Kidney epithelial cell (primary cell): ENCODE data around the gene RNF183. TPM values are rescaled to one million over a fixed set of nuclear protein-coding genes. Genes with fewer than 3 reads are reported as not detected.
A peak's percentile ranks its signal among the peaks of the same experiment; 100 is the strongest.

Source experiments
- DNase-seq: peaks from one replicate; pipeline ENCODE4 v3.0.0-alpha.2; 2010; ENCODE audit warnings: low read depth
- H3K27me3 ChIP-seq: 2 replicates; pipeline ENCODE4 v1.6.0; 2011; ENCODE audit warnings: low read length; ENCODE audit not compliant: control insufficient read depth, insufficient read depth
- H3K36me3 ChIP-seq: 2 replicates; pipeline ENCODE4 v1.5.1; 2011; ENCODE audit warnings: low read length; ENCODE audit not compliant: control insufficient read depth, insufficient read depth
- H3K4me3 ChIP-seq: 2 replicates; pipeline ENCODE4 v1.5.1; 2011; ENCODE audit warnings: low read depth, mild to moderate bottlenecking, control low read depth, low read length
- CTCF ChIP-seq: IDR thresholded peaks from 2 replicates; pipeline ENCODE4 v1.5.1; 2011; ENCODE audit warnings: mild to moderate bottlenecking, moderate library complexity, low read length, control low read depth, inconsistent platforms; ENCODE audit not compliant: insufficient read depth, poor library complexity, severe bottlenecking
- total RNA-seq: library from RNA; depleted of rRNA; stranded (reverse); fragments of >200 nt; gene quantifications from 2 replicates; pipeline ENCODE4 v1.2.3, GENCODE V29; 2015

RNF183 gene
- total RNA-seq, 1 donor from 2014 or later: not detected

DNA sequence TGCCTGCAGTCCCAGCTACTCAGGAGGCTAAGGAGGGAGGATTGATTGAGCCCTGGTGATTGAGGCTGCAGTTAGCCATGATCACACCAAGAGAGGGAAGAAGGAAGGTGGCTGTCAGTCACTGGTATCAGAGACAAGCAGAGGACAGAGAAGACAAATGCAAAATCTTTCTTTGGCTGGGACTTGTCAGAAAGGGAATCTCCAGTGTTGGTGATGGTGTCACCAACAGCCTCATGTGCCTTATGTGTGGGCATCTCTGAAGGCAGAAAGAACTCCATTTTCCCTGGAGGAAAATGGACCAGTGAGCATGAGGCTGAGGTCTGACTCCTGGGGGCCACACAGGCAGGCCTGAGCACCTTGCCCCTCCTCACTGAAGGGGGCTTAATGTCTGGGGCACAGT lies 12.1 kb upstream of the RNF183 start:
- no peak for TF ChIP-seq CTCF
- DNase-seq: no peak
- H3K36me3 ChIP-seq: no peaks in the 10 kb centered on the region
- H3K4me3 ChIP-seq: no peak overlapping the region
- no peaks in the 10 kb centered on the region for H3K27me3 ChIP-seq

DNA sequence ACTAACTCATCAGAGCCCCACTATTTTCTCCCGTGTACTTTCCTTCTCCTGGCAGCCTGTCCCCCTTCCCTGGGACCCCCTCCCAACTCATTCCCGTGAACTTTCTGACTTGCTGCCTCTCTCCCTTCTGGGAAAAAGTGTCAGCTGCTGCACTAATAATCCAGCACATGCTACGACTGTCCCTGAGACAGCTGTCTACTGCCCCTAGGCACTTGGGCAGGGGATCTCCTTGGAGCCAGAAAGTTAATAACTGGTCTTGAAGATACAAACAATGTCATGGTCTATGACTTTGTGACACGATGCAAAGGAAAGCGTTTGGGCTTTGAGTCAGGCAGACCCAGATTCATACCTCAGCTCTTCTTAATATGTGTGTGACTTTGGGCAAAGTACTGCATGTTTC lies 10.1 kb upstream of the RNF183 start:
- TF ChIP-seq CTCF: no peak

DNA sequence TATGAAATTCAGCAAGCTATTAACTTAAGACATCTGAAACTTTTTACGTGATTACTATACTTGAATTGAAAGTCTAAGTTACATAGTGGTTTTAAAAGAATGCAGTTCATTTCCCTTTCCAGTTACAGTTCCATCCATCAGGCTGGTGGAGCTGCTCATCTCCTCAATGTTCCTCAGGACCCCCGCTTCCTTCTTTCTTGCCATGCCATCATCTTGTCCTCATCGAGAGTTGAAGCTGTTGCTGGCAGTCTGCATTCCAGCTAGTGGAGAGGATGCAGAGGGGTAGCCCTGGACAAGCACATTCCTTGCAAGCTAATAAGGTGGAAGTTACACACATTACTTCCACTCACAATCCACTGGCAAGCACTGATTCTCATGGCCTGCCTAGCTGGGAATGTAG lies 8.8 kb upstream of the RNF183 start:
- no peak for TF ChIP-seq CTCF
- H3K4me3 ChIP-seq: no peak overlapping the region
- no peak for DNase-seq
- no peaks in the 10 kb centered on the region for H3K27me3 ChIP-seq
- no peaks in the 10 kb centered on the region for H3K36me3 ChIP-seq

More for the DNA sequence above, 10.1 kb upstream of the RNF183 start:
- H3K27me3 ChIP-seq: no peaks in the 10 kb centered on the region
- no peak for DNase-seq
- H3K4me3 ChIP-seq: no peak overlapping the region
- no peaks in the 10 kb centered on the region for H3K36me3 ChIP-seq

- H3K4me3 ChIP-seq: no peak overlapping the region
- no peaks in the 10 kb centered on the region for H3K36me3 ChIP-seq
- DNase-seq: no peak
- no peak for TF ChIP-seq CTCF
- no peaks in the 10 kb centered on the region for H3K27me3 ChIP-seq
Measured at GRCh38 chr9:113310538-113310937, 7.4 kb upstream of the RNF183 start.

DNA sequence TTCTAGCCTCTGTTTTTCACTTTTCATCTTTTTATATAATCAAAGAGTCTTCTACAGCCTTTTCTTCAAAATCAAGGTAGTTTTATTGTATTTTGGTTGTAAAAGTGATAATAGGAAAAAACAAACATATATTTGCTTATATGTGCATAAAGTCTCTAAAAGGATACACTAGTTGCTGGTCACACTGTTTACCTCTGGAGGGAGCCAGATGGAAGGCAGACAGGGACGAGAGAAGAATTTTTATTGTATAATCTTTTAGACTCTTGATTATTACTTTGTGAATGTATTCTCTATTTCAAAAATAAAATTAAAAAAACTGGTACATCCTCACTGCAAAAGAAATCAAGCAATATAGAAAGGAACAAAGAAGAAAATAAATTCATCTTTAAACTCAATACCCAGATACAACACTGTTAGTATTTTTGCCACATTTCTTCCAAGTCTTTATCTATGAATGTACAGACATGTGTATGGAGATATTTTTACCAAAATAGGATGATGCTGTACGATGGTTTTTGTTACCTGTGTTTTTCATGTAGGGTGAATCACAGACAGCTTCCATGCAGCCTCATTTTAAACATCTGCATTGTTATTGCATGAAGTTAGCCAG lies 6.1 kb upstream of the RNF183 start:
- no peaks in the 10 kb centered on the region for H3K27me3 ChIP-seq
- H3K4me3 ChIP-seq: no peak overlapping the region
- no peak for DNase-seq
- TF ChIP-seq CTCF: peak; percentile 71
- no peaks in the 10 kb centered on the region for H3K36me3 ChIP-seq

DNA sequence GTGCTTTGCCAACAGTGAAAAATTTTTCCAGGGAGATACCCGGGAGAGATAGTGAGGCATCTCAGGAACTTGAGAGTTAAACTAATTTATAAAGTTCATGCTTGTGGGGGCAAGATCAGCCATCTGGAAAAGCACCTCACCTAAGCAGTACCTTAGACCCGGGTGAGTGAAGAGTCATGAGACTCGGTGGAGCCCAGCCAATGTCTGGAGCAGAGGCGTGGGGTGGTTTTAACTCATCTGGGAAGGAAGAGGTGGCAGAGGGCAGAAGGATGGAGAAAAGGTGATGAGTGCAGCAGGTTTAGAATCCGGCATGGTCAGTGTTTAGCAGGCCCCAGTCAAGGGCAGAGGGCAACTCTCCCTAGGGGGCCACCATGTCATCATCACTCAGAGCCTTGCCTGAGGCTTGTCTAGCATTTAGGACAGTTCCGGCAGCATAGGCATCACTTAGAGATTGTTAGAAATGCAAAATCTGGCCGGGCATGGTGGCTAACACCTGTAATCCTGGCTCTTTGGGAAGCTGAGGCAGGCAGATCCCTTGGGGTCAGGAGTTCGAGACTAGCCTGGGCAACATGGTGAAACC lies 4.3 kb upstream of the RNF183 start:
- peak; percentile 7 for DNase-seq
- no peak for TF ChIP-seq CTCF
- H3K4me3 ChIP-seq: no peak overlapping the region

More for the DNA sequence above, 4.3 kb upstream of the RNF183 start:
- H3K36me3 ChIP-seq: no peaks in the 10 kb centered on the region
- H3K27me3 ChIP-seq: no peaks in the 10 kb centered on the region
